Renal cortex interstitium (tissue), 11 donors: Measurements from ENCODE around the gene ZBTB11. TPM values are rescaled to one million over a fixed set of nuclear protein-coding genes. Genes with fewer than 3 reads are reported as not detected.
"Not testable (repeated sequence)": the region's sequence is repeated elsewhere in the genome, so short reads cannot be mapped to it uniquely, and the experiment has no call there.

Experiments
- DNase-seq, 11 donors: peaks; one replicate each; pipeline ENCODE4 v3.0.0-alpha.2; 2013; ENCODE audit warnings: low read depth in 9 of 11, low spot score in 4 of 11; ENCODE audit errors: extremely low read depth in 1 of 11
- polyA plus RNA-seq, 3 donors: library from polyadenylated mRNA; unstranded; fragments of 120-200 nt; gene quantifications; one replicate each; pipeline ENCODE4 v1.2.1, GENCODE V29; 2013; ENCODE audit not compliant: insufficient read length in 3 of 3

Gene ZBTB11
- polyA plus RNA-seq, 3 donors, result 20.5 to 24.0 (median 22.7) TPM

- DNase-seq, result peak in 7 of 11 donors; percentile 42 to 68 (median 52)
These were observed 18.9 kb upstream of the ZBTB11 start for GRCh38 chr3:101695779-101696372.

GRCh38 chr3:101694836-101695235 lies 17.9 kb upstream of the ZBTB11 start:
- DNase-seq, result not testable (repeated sequence)

GRCh38 chr3:101693540-101693939 lies 16.6 kb upstream of the ZBTB11 start:
- DNase-seq, result not testable (repeated sequence)

- not testable (repeated sequence) for DNase-seq
These were observed 15.0 kb upstream of the ZBTB11 start for GRCh38 chr3:101691685-101692671.

GRCh38 chr3:101690972-101691371 lies 14.0 kb upstream of the ZBTB11 start:
- DNase-seq, result no peak

- DNase-seq, result no peak
These were observed 12.4 kb upstream of the ZBTB11 start for GRCh38 chr3:101689286-101689685.

- no peak for DNase-seq
These were observed 10.4 kb upstream of the ZBTB11 start for GRCh38 chr3:101687142-101687931.

GRCh38 chr3:101685870-101686307 lies 9.0 kb upstream of the ZBTB11 start:
- no peak for DNase-seq

GRCh38 chr3:101685050-101685400 lies 8.1 kb upstream of the ZBTB11 start:
- DNase-seq, result no peak

- no peak for DNase-seq
These were observed 3.5 kb upstream of the ZBTB11 start for GRCh38 chr3:101680466-101680865.

GRCh38 chr3:101678837-101679236 lies 1.9 kb upstream of the ZBTB11 start:
- not testable (repeated sequence) for DNase-seq

- no peak for DNase-seq
These were observed 729 bp upstream of the ZBTB11 start for GRCh38 chr3:101677436-101678286.

GRCh38 chr3:101676216-101676764 lies 642 bp downstream of the ZBTB11 start:
- DNase-seq, result peak; percentile 77 to 95 (median 93)

- no peak for DNase-seq
These were observed 1.2 kb downstream of the ZBTB11 start for GRCh38 chr3:101675709-101676215.

- no peak for DNase-seq
These were observed 2.4 kb downstream of the ZBTB11 start for GRCh38 chr3:101674518-101674917.

- no peak for DNase-seq
These were observed 3.0 kb downstream of the ZBTB11 start for GRCh38 chr3:101673953-101674352.

GRCh38 chr3:101671014-101671413 lies 5.9 kb downstream of the ZBTB11 start:
- no peak for DNase-seq

GRCh38 chr3:101667844-101668243 lies 9.1 kb downstream of the ZBTB11 start:
- no peak for DNase-seq
